Spleen (tissue), 7 donors: ENCODE measurements around the gene ZDHHC18.

Experiments
- CTCF ChIP-seq, 11 experiments: fragments of 200-600 bp in 7 of 11; fragments of 450-650 bp in 4 of 11; sonication (generic) in 4 of 11; IDR thresholded peaks in 8 of 11; conservative IDR thresholded peaks in 3 of 11; 1 replicate in 7 of 11; 2 replicates in 4 of 11; pipeline versions ENCODE4 v1.4.0 to v1.8.0; 2016 to 2021; ENCODE audit warnings: antibody characterized with exemption in 11 of 11, inconsistent platforms in 4 of 11, mild to moderate bottlenecking in 1 of 11
- POLR2A ChIP-seq, 3 donors: fragments of 450-650 bp; IDR thresholded peaks; one replicate each; pipeline ENCODE4 v1.5.1; 2017; ENCODE audit warnings: antibody characterized with exemption in 3 of 3, mild to moderate bottlenecking in 1 of 3
- POLR2AphosphoS5 ChIP-seq, 3 donors: sonication (generic); formaldehyde crosslinking; IDR thresholded peaks; one replicate each; pipeline ENCODE4 v1.5.1; 2017; ENCODE audit warnings: antibody characterized with exemption in 3 of 3
- donor health status: DM: no; HTN: no; CAD: no; lungs with moderate emphysema.
- donor health status: DM: no; HTN: no; CAD: no.
- donor health status: DM: no; HTN: no; CAD: no.

- TF ChIP-seq CTCF (IDR thresholded peaks at IDR 0.05 in 8 of 11, conservative IDR thresholded peaks at IDR 0.05 in 3 of 11) (peak in 10 of 11 experiments; percentile 32 to 77 (median 58)), POLR2AphosphoS5 (IDR thresholded peaks at IDR 0.05) (peak; percentile 12 to 60 (median 54)), POLR2A (IDR thresholded peaks at IDR 0.05) (peak in 1 of 3 donors; percentile 64)
Observed at GRCh38 chr1:26826261-26827105, at the start of gene ZDHHC18.
